Fibroblast of villous mesenchyme (primary cell): ENCODE results near the gene KDF1. TPM values are rescaled to one million over a fixed set of nuclear protein-coding genes. Genes with fewer than 3 reads are reported as not detected.
A peak's percentile ranks its signal among the peaks of the same experiment; 100 is the strongest.

ENCODE experiments used
- DNase-seq: peaks from one replicate; pipeline ENCODE4 v3.0.0-alpha.2; 2010; ENCODE audit warnings: low read depth
- H3K4me3 ChIP-seq: 2 replicates; pipeline ENCODE4 v1.5.1; 2011; ENCODE audit warnings: low read depth, mild to moderate bottlenecking, low read length
- CTCF ChIP-seq: IDR thresholded peaks from 2 replicates; pipeline ENCODE4 v1.5.1; 2012; ENCODE audit warnings: low read depth, mild to moderate bottlenecking, low read length; ENCODE audit not compliant: insufficient read depth
- total RNA-seq: library from RNA; depleted of rRNA; stranded (reverse); fragments of >200 nt; gene quantifications from 2 replicates; pipeline ENCODE4 v1.2.3, GENCODE V29; 2012

The KDF1 gene
- total RNA-seq, 1 donor, result not detected

- peak; percentile 96 for DNase-seq
- H3K4me3 ChIP-seq, result no peak overlapping the region
- peak; percentile 14 for TF ChIP-seq CTCF
Measured at GRCh38 chr1:26999440-26999987, 39.2 kb upstream of the KDF1 start.

DNA sequence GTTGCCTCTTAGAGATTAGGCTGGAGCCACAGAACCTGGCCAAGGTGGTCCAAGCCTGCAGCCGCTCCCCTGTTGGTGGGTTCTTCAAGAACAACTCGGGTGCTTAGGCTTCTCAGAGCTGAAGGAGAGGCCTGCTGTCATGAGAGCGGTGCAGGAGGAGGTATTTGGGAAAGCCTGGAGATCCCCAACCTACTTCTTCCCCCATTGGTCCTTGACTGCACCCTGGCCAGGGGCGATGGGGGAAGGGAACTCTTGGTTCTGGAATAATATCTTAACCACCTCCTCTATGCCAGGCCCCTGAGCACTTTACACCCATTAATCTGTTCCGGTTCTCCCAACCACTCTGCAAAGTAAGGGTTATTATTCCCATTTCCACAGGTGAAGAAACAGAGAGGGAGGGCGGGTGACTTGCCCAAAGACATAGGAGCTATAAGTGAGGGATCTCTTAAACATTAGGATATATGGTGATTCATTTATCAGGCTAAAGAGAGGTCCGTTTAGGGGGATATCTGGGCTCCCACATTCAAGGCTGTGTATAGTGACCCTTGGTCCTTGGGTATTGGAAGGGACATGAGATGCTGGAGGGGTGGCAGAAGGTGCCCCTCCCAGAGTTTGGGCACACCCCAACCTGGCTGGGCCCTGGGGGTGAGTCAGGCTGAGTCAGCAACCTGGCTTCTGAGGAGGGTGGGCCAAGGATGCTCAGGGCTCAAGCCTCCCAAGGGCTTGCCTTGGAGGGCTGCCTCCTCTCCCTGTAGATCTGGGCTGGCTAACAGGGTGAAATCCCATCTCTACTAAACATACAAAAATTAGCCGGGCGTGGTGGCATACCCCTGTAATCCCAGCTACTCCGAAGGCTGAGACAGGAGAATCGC, 38.4 kb upstream of the KDF1 start:
- no peak for DNase-seq
- TF ChIP-seq CTCF, result no peak
- no peak overlapping the region for H3K4me3 ChIP-seq

DNA sequence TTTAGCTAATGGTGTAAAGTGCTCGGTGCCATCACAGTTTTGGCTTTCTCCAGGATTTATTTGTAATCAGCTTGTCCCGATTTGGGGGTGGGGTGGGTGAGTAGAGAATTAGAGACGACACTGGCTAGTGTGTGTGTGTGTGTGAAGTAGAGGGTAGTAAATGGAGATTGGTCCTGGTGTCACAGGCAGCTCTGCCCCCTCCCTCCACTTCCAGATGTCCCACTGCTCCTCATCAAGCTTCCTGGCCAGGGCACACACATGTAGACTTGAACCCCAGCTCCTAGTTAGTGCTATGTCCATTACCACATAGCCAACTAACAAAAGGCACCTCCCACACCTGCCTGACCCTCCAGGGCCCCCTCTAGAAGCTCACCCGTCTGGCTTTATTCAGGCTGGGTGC, 36.4 kb upstream of the KDF1 start:
- DNase-seq, result no peak
- TF ChIP-seq CTCF, result no peak
- peak overlapping the region; percentile 24 for H3K4me3 ChIP-seq

- DNase-seq, result no peak
- no peak for TF ChIP-seq CTCF
- H3K4me3 ChIP-seq, result peak overlapping the region; percentile 24
Measured at GRCh38 chr1:26996024-26996423, 35.8 kb upstream of the KDF1 start.

DNA sequence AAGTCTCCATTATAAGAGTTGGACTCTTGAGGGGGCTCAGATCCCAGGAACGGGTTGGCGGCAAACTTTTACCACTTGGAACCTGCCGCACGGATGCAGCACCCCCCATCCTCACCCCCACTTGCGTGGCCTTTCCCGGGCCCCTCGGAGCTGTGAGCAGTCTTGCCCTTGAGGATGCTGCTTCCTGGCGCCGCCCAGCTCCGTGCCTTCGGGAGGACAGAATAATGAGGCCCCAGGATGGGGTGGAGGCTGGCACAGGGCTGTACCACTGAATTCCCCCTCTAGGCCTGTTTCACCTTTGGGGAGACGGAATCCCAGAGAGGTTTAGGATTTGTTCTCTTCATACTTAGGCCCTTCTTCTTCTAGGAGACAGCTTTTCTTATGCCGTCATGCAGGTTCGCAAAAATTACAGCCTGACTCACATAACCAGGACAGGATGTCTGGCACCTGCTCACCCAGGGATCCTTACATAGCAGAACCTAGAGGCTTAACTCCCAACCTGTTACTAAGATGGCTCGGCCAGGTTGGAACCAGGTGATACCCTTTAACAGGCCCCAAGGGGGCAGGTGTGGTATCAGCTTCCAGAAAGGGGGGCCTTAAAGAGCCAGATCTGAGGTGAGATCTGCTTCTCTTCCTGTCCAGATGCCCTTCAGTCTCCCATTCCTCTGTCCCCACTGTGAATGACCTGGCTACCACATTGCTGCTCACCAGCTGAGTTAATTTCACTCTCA, 34.7 kb upstream of the KDF1 start:
- H3K4me3 ChIP-seq, result peak overlapping the region; percentile 79
- no peak for DNase-seq
- TF ChIP-seq CTCF, result no peak

- H3K4me3 ChIP-seq, result peak overlapping the region; percentile 79
- no peak for DNase-seq
- no peak for TF ChIP-seq CTCF
Measured at GRCh38 chr1:26994020-26994786, 33.9 kb upstream of the KDF1 start.
